CD4-positive, alpha-beta memory T cell (primary cell): Measurements from ENCODE around the gene PVALB. TPM values are rescaled to one million over a fixed set of nuclear protein-coding genes. Genes with fewer than 3 reads are reported as not detected.

Experiments
- CTCF ChIA-PET: fragments of 350-600 bp; sonication (Branson Sonifier 250); formaldehyde crosslinking; loops from one replicate; lab custom pipeline; 2021; ENCODE audit warnings: inconsistent platforms; ENCODE audit not compliant: partially characterized antibody; lab: Charles Lee
- POLR2A ChIA-PET: fragments of 350-600 bp; sonication (Branson Sonifier 250); formaldehyde crosslinking; loops from one replicate; lab custom pipeline; 2021; ENCODE audit not compliant: partially characterized antibody; lab: Charles Lee
- DNase-seq, 5 donors: peaks; one replicate each; pipeline versions ENCODE4 v3.0.0 to v3.0.0-alpha.2; 2020 to 2022; ENCODE audit warnings: mixed read lengths in 1 of 5
- H3K27ac ChIP-seq: one replicate; pipeline ENCODE4 v1.7.0; 2013; ENCODE audit warnings: low read depth, low read length
- H3K27me3 ChIP-seq: 2 replicates; pipeline ENCODE4 v1.7.0; 2013; ENCODE audit warnings: mild to moderate bottlenecking, low read length, moderate library complexity; ENCODE audit not compliant: insufficient read depth
- H3K36me3 ChIP-seq: 2 replicates; pipeline ENCODE4 v1.7.0; 2013; ENCODE audit warnings: mild to moderate bottlenecking, low read length, moderate library complexity; ENCODE audit not compliant: insufficient read depth
- H3K4me1 ChIP-seq: 2 replicates; pipeline ENCODE4 v1.7.0; 2013; ENCODE audit warnings: mild to moderate bottlenecking, low read length, moderate library complexity; ENCODE audit not compliant: insufficient read depth
- H3K4me3 ChIP-seq, 2 donors: one replicate each; pipeline ENCODE4 v1.7.0; 2013; ENCODE audit warnings: low read length in 2 of 2, mild to moderate bottlenecking in 1 of 2
- H3K9me3 ChIP-seq, 2 donors: one replicate each; pipeline ENCODE4 v1.7.0; 2013; ENCODE audit warnings: low read length in 2 of 2, control low read depth in 1 of 2; ENCODE audit not compliant: control insufficient read depth in 1 of 2
- H3K27ac Mint-ChIP-seq, 7 donors: one replicate each; pipeline ENCODE4 v1.8.0; 2020 to 2021; ENCODE audit warnings: mixed read lengths in 7 of 7, mild to moderate bottlenecking in 6 of 7, inconsistent platforms in 3 of 7, moderate library complexity in 3 of 7
- H3K27me3 Mint-ChIP-seq, 2 donors: one replicate each; pipeline ENCODE4 v1.8.0; 2020 to 2021; ENCODE audit warnings: mixed read lengths in 2 of 2
- H3K36me3 Mint-ChIP-seq, 2 donors: one replicate each; pipeline ENCODE4 v1.8.0; 2020 to 2021; ENCODE audit warnings: mixed read lengths in 2 of 2, inconsistent platforms in 1 of 2, mild to moderate bottlenecking in 1 of 2
- H3K4me1 Mint-ChIP-seq, 4 donors: one replicate each; pipeline ENCODE4 v1.8.0; 2020 to 2021; ENCODE audit warnings: mixed read lengths in 4 of 4, mild to moderate bottlenecking in 1 of 4
- H3K4me3 Mint-ChIP-seq, 8 donors: one replicate each; pipeline ENCODE4 v1.8.0; 2020 to 2021; ENCODE audit warnings: mixed read lengths in 8 of 8, mild to moderate bottlenecking in 7 of 8, moderate library complexity in 6 of 8, inconsistent platforms in 3 of 8
- H3K9me3 Mint-ChIP-seq, 8 donors: one replicate each; pipeline ENCODE4 v1.8.0; 2020 to 2021; ENCODE audit warnings: mixed read lengths in 8 of 8, mild to moderate bottlenecking in 5 of 8, inconsistent platforms in 3 of 8, moderate library complexity in 1 of 8
- intact Hi-C: fragments of 100-400 bp; cut with micrococcal nuclease; formaldehyde crosslinking; loops from one replicate; pipeline ENCODE4 v1.15.1; 2023
- polyA plus RNA-seq, 2 donors: library from polyadenylated mRNA; unstranded; fragments of 300-500 nt; fragmentation: Illumina TruSeq; gene quantifications; one replicate each; pipeline ENCODE4 v1.2.3, GENCODE V29; 2021
- total RNA-seq, 2 experiments: library from RNA; stranded (reverse); gene quantifications; one replicate each; pipeline ENCODE4 v1.2.3, GENCODE V29; 2021

PVALB gene
- total and polyA plus RNA-seq, 4 experiments from 2014 or later: not detected

DNA sequence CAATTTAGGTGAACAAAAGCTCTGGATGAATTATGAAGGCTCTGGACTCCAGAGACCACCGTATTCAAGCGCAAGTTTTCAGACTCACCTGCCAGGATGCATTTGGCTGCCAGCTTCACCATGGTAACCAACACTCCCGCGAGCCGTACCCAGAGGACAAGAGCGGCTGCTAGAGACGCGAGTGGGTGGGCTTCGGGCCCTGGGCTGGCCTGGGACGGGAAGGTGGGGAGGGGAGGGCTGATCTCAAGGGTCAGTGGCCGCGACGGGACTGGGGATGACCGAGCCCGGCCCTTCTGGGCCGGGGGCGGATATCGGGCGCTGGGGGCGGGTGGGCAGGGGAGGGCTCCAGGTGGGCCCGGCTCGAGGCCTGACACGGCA, 41.3 kb downstream of the PVALB start:
- ChIA-PET POLR2A (interaction anchor here (0.8 to 2.3 kb wide), 15 partner anchors 17 to 833 kb away, joined by 3 to 20 read pairs (median 5); partner anchors contain the start of genes EIF3D, FOXRED2, GGA1 and IL2RB), CTCF (interaction anchor here (0.9 to 3.2 kb wide), 9 partner anchors 9 to 424 kb away, joined by 3 to 19 read pairs (median 5); no protein-coding TSS in a partner anchor)
- peak; percentile 38 to 66 (median 50) for DNase-seq
- intact Hi-C loops: loop anchor here (10.0 kb wide), 1 partner anchor 1471 kb away; no protein-coding TSS in a partner anchor
- H3K9me3 Mint-ChIP-seq: no peaks in the 10 kb centered on the region
- Histone ChIP-seq H3K36me3 (no peaks in the 10 kb centered on the region), H3K9me3 (no peaks in the 10 kb centered on the region), H3K4me3 (peak overlapping the region; percentile 51 to 64), H3K27ac (peak overlapping the region; percentile 73), H3K4me1 (peaks cover 17% of the 10 kb centered on the region), H3K27me3 (no peaks in the 10 kb centered on the region)
- H3K27ac Mint-ChIP-seq: peak overlapping the region; percentile 93 to 99 (median 98)
- H3K36me3 Mint-ChIP-seq: peaks cover 7% of the 10 kb centered on the region in 2 donors
- no peaks in the 10 kb centered on the region for H3K27me3 Mint-ChIP-seq
- H3K4me1 Mint-ChIP-seq: peaks cover 16 to 32% (median 24%) of the 10 kb centered on the region in 4 donors
- peak overlapping the region; percentile 89 to 97 (median 92) for H3K4me3 Mint-ChIP-seq

DNA sequence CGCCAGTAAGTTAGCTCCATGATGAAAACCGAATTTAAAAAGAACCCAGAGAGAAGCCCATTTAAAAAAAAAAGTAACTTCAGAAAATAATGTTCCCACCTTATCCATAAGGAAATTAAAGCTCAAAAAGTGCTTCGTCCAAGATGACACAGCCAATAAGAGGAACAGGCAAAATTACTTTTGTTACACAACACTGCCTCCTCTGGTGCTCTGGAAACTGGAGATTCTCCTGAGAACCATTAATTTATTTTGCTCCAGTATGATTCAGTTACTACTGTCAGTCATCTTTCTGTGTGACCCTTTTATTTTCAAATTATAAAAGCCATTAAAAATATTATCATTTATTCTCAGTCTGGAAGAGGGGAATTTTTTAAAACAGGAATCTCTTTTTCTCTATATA, 42.9 kb downstream of the PVALB start:
- Mint-ChIP-seq H3K27ac (no peak overlapping the region), H3K27me3 (no peaks in the 10 kb centered on the region), H3K36me3 (peaks cover 7 to 11% of the 10 kb centered on the region in 2 donors), H3K9me3 (no peaks in the 10 kb centered on the region), H3K4me3 (peak overlapping the region in 1 of 8 donors; percentile 30), H3K4me1 (peaks cover 16 to 32% (median 24%) of the 10 kb centered on the region in 4 donors)
- ChIA-PET CTCF (interaction anchor here (0.9 to 7.3 kb wide), 3 partner anchors 8 to 204 kb away, joined by 4 to 52 read pairs (median 7); no protein-coding TSS in a partner anchor), POLR2A (interaction anchor here (0.6 to 1.2 kb wide), 4 partner anchors 80 to 1133 kb away, joined by 3 to 5 read pairs (median 4); no protein-coding TSS in a partner anchor)
- H3K36me3 ChIP-seq: no peaks in the 10 kb centered on the region
- H3K4me1 ChIP-seq: peaks cover 17% of the 10 kb centered on the region
- intact Hi-C loops: loop anchor here (10.0 kb wide), 1 partner anchor 1469 kb away; no protein-coding TSS in a partner anchor
- no peaks in the 10 kb centered on the region for H3K9me3 ChIP-seq
- H3K4me3 ChIP-seq: no peak overlapping the region
- H3K27ac ChIP-seq: no peak overlapping the region
- DNase-seq: no peak
- no peaks in the 10 kb centered on the region for H3K27me3 ChIP-seq

DNA sequence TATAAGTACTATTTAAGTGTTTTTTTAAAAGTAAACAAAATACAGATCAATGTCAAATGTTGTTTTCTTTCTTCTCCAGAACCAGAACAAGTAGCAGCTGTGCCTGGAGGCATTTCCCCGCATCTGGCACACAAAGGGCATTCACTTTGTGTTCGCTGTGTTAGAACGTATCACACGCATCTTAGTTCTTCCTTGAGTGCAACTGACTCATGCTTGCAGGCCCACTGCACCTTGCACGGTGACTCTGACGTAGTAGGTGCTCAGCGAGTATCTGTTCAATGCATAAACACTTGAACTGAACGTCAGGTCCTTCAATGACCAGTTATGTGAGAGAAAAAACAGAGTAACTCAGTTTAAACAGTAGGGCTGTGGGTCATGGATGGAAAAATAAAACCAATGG, 44.4 kb downstream of the PVALB start:
- CTCF ChIA-PET: interaction anchor here (7.3 kb wide), 1 partner anchor 14 kb away, joined by 52 read pairs; no protein-coding TSS in a partner anchor
- no peaks in the 10 kb centered on the region for H3K9me3 ChIP-seq
- DNase-seq: no peak
- Mint-ChIP-seq H3K27ac (no peak overlapping the region), H3K4me1 (peaks cover 13 to 31% (median 19%) of the 10 kb centered on the region in 4 donors), H3K36me3 (peaks cover 8 to 11% of the 10 kb centered on the region in 2 donors), H3K27me3 (no peaks in the 10 kb centered on the region), H3K4me3 (no peak overlapping the region), H3K9me3 (no peaks in the 10 kb centered on the region)
- intact Hi-C loops: loop anchor here (10.0 kb wide), 1 partner anchor 1468 kb away; no protein-coding TSS in a partner anchor
- no peak overlapping the region for H3K27ac ChIP-seq
- no peaks in the 10 kb centered on the region for H3K27me3 ChIP-seq
- H3K36me3 ChIP-seq: no peaks in the 10 kb centered on the region
- POLR2A ChIA-PET: no interaction called here
- peaks cover 17% of the 10 kb centered on the region for H3K4me1 ChIP-seq
- no peak overlapping the region for H3K4me3 ChIP-seq

DNA sequence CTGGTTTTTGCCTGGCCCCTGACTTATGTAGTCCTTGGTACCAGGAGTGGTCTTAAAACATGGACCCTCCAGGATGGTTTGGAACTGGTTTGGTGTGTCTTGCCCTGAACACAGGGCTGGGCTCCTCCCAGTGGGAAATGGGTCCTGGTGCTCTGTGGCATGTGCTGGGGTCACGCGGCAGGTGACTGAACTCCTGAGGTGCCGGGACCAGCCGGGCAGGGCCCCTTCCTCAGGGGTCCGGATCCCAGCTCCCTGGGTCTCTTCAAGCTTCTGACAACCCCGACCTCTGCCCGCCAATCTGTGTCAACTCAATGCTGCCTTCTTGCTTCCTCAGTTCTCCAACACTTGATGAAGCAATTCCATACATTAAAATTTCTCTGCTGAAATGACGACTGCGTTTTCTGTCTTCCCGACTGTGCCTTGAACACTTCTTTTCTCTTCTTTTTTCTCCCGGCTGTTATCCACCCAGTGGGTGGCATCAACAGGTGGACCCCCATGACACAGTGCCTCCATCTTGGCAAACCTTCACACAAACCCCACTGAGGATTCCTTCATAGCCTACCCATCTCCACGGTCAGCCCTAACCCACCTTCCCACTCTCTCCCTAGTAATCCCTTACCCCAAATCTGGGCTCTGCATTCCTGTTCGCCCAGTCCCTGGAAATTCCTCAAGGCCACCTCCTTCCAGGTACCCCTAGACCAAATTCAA, 45.3 kb downstream of the PVALB start:
- intact Hi-C loops: loop anchor here (10.0 kb wide), 1 partner anchor 1467 kb away; no protein-coding TSS in a partner anchor
- Mint-ChIP-seq H3K27ac (peak overlapping the region in 1 of 7 donors; percentile 55), H3K4me3 (no peak overlapping the region), H3K27me3 (no peaks in the 10 kb centered on the region), H3K4me1 (peaks cover 9 to 22% (median 12%) of the 10 kb centered on the region in 4 donors), H3K9me3 (no peaks in the 10 kb centered on the region), H3K36me3 (peaks cover 13 to 16% of the 10 kb centered on the region in 2 donors)
- no peak overlapping the region for H3K27ac ChIP-seq
- CTCF ChIA-PET: interaction anchor here (7.3 kb wide), 1 partner anchor 13 kb away, joined by 52 read pairs; no protein-coding TSS in a partner anchor
- POLR2A ChIA-PET: no interaction called here
- no peak for DNase-seq
- H3K4me1 ChIP-seq: peaks cover 11% of the 10 kb centered on the region
- no peak overlapping the region for H3K4me3 ChIP-seq
- no peaks in the 10 kb centered on the region for H3K27me3 ChIP-seq
- no peaks in the 10 kb centered on the region for H3K9me3 ChIP-seq
- H3K36me3 ChIP-seq: no peaks in the 10 kb centered on the region

DNA sequence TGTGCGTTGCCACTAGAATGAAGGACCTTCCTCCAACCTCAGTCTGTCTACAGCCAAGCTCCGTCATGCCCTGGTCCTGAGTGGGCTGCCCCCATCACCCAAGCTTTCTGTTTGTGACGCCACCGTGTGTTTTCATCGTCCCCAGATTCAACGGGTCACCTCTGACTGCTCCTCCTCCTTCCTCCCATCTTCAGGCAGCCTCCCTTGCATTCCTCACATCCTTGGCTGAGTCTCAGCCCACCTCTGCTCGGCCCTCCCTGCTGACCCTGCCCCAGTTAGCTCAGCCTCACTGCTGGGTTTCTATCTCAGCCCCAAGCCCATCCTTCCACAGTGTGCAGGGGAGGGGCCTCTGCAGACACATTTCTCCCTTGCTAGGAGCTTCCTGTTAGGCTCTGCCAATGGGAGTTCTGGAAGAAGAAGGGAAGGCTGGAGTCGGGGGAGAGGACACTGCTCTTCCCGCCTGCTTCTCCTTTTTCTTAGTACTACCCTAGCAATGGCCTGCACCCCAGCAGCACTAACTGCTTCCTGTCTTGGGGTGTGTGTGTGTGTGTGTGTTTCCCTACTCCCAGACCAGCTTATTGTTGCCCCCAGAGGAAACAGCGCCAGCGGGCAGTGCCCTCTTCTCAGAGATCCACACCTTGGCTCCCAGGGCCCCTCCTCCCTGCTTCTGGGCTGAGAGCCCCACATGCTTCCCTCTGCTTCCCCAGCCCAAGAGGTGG, 46.2 kb downstream of the PVALB start:
- H3K27ac ChIP-seq: no peak overlapping the region
- peaks cover 7 to 14% (median 10%) of the 10 kb centered on the region in 4 donors for H3K4me1 Mint-ChIP-seq
- CTCF ChIA-PET: interaction anchor here (7.3 kb wide), 1 partner anchor 12 kb away, joined by 52 read pairs; no protein-coding TSS in a partner anchor
- intact Hi-C loops: loop anchor here (10.0 kb wide), 1 partner anchor 1466 kb away; no protein-coding TSS in a partner anchor
- H3K27ac Mint-ChIP-seq: peak overlapping the region in 1 of 7 donors; percentile 58
- H3K36me3 Mint-ChIP-seq: peaks cover 14 to 16% of the 10 kb centered on the region in 2 donors
- POLR2A ChIA-PET: no interaction called here
- no peaks in the 10 kb centered on the region for H3K27me3 Mint-ChIP-seq
- H3K27me3 ChIP-seq: no peaks in the 10 kb centered on the region
- DNase-seq: no peak
- no peak overlapping the region for H3K4me3 ChIP-seq
- no peaks in the 10 kb centered on the region for H3K9me3 Mint-ChIP-seq
- H3K36me3 ChIP-seq: no peaks in the 10 kb centered on the region
- H3K9me3 ChIP-seq: no peaks in the 10 kb centered on the region
- H3K4me1 ChIP-seq: peaks cover 9% of the 10 kb centered on the region
- no peak overlapping the region for H3K4me3 Mint-ChIP-seq

DNA sequence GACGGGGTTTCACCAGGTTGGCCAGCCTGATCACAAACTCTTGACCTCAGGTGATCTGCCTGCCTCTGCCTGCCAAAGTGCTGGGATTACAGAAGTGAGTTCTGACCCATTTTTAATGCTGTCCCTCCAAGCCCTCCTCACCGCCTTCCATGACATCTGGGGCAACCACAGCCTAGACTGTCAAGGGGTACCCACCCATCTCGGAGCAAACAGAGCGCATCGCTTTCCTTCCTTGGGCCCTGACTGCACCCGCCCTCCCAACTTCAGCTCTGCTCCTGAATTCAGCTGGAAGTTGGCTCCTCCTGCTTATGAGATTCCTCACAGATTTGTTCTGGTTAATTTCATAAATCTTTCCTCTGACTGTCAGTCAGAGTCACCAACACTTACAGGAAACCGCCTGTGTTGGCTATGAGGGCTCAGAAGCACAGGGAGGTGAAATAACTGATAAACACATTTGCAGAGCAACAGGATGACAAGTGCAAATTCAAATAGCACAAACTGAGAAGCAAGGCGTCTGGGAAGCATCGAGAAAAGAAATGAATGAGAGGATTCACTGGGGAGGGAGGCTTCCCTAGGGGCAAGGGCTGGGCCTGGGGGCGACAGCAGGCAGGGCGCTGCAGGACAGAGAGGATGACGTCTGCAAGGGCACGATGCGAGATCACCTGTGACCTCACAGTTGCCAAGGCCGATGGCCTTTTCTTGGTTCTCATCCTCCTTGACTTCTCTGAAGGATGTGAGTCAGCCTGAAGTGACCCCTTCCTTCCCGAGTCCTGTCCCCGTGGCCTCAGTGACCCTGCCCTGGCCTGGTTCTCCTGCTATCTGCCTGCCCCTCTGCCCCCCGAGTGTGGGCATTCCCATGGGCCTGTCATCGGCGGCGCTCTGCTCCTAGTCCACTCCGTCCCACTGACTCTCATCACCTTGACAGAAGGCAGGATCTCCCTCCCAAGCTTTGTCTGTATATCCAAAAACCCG, 47.0 kb downstream of the PVALB start:
- H3K4me1 Mint-ChIP-seq: peaks cover 1 to 7% (median 3%) of the 10 kb centered on the region in 4 donors
- H3K36me3 ChIP-seq: no peaks in the 10 kb centered on the region
- no peak overlapping the region for H3K4me3 ChIP-seq
- H3K4me3 Mint-ChIP-seq: no peak overlapping the region
- CTCF ChIA-PET: interaction anchor here (7.3 kb wide), 1 partner anchor 11 kb away, joined by 52 read pairs; no protein-coding TSS in a partner anchor
- no peaks in the 10 kb centered on the region for H3K9me3 Mint-ChIP-seq
- no peaks in the 10 kb centered on the region for H3K9me3 ChIP-seq
- no peak overlapping the region for H3K27ac ChIP-seq
- H3K4me1 ChIP-seq: peaks cover 2% of the 10 kb centered on the region
- POLR2A ChIA-PET: no interaction called here
- peak overlapping the region in 1 of 7 donors; percentile 22 for H3K27ac Mint-ChIP-seq
- no peak for DNase-seq
- no peaks in the 10 kb centered on the region for H3K27me3 Mint-ChIP-seq
- H3K27me3 ChIP-seq: no peaks in the 10 kb centered on the region
- peaks cover 17 to 21% of the 10 kb centered on the region in 2 donors for H3K36me3 Mint-ChIP-seq
- intact Hi-C loops: loop anchor here (10.0 kb wide), 1 partner anchor 1465 kb away; no protein-coding TSS in a partner anchor
